ENCODE measurements around the gene HS2ST1. TPM values are rescaled to one million over a fixed set of nuclear protein-coding genes. Genes with fewer than 3 reads are reported as not detected.
"Not testable (repeated sequence)": the region's sequence is repeated elsewhere in the genome, so short reads cannot be mapped to it uniquely, and the experiment has no call there.

HS2ST1 gene
- polyA plus RNA-seq, 3 donors = 2.6 to 6.0 (median 4.2) TPM

DNA sequence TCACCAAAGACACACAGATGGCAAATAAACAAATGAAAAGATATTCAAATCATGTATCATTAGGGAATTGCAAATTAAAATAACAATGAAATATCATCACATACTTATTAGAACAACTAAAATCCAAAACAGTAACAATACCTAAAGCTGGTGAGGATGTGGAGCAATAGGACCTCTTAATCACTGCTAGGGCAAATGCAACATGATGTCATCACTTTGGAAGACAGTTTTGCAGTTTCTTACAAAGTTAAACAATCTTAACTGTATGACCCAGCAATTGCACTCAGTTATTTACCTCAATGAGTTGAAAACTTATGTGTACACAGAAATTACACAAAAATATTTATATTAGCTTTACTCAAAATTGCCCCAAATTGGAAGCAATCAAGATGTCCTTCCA, 47.8 kb upstream of the HS2ST1 start:
- no peak overlapping the region for H3K4me3 ChIP-seq (replicated peaks in 1 of 3; ENCODE audit: low read depth in 2 of 3, low read length in 3 of 3)
- H3K27ac Mint-ChIP-seq = peak overlapping the region in 1 of 7 donors; percentile 60
- intact Hi-C loops (cut with micrococcal nuclease) = no loop called here

DNA sequence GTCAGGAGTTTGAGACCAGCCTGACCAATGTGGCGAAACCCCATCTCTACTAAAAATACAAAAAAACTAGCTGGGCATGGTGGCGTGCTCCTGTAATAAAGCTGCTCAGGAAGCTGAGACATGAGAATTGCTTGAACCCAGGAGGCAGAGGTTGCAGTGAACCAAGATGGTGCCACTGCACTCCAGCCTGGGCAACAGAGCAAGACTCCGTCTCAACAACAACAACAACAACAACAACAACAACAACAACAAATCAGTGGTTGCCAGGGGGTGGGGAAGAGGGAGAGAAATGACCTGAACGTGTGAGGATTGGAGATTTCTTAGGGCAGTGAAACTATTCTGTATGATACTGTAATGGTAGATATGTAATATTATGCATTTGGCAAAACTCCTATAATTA, 47.2 kb upstream of the HS2ST1 start:
- H3K9ac ChIP-seq (ENCODE audit: insufficient read depth, low read length, poor library complexity, severe bottlenecking); H3K4me1 Mint-ChIP-seq; intact Hi-C loops (cut with micrococcal nuclease): not testable (repeated sequence)

More for the DNA sequence above, 47.8 kb upstream of the HS2ST1 start:
- H3K9ac ChIP-seq (ENCODE audit: insufficient read depth, low read length, poor library complexity, severe bottlenecking) = no peak overlapping the region
- H4K20me1 ChIP-seq (ENCODE audit: insufficient read depth, low read length) = peaks cover 7% of the 10 kb centered on the region
- no peaks in the 10 kb centered on the region for H3K4me1 ChIP-seq (ENCODE audit: control insufficient read depth in 1 of 2, insufficient read depth in 2 of 2, low read length in 2 of 2)
- Mint-ChIP-seq H3K36me3 (peaks cover 20 to 31% of the 10 kb centered on the region in 2 donors), H3K27me3 (ENCODE audit: low read depth in 3 of 3) (peaks cover 0 to 2% (median 0%) of the 10 kb centered on the region in 3 donors), H3K4me1 (peaks cover 3% of the 10 kb centered on the region), H3K4me3 (no peak overlapping the region), H3K9me3 (no peaks in the 10 kb centered on the region)
- peaks cover 6% of the 10 kb centered on the region for H3K79me2 ChIP-seq (ENCODE audit: insufficient read depth, low read length)
- H3K9me3 ChIP-seq (replicated peaks in 1 of 2; ENCODE audit: control insufficient read depth in 1 of 2, insufficient read depth in 1 of 2, low read length in 2 of 2) = no peaks in the 10 kb centered on the region
- no peaks in the 10 kb centered on the region for H3K27me3 ChIP-seq (ENCODE audit: control insufficient read depth in 2 of 2, insufficient read depth in 2 of 2, low read length in 2 of 2)
- H3K4me2 ChIP-seq (replicated peaks; ENCODE audit: extremely low read depth, low read length, poor library complexity, severe bottlenecking) = no peak overlapping the region
- TF ChIP-seq, protein P1, sequence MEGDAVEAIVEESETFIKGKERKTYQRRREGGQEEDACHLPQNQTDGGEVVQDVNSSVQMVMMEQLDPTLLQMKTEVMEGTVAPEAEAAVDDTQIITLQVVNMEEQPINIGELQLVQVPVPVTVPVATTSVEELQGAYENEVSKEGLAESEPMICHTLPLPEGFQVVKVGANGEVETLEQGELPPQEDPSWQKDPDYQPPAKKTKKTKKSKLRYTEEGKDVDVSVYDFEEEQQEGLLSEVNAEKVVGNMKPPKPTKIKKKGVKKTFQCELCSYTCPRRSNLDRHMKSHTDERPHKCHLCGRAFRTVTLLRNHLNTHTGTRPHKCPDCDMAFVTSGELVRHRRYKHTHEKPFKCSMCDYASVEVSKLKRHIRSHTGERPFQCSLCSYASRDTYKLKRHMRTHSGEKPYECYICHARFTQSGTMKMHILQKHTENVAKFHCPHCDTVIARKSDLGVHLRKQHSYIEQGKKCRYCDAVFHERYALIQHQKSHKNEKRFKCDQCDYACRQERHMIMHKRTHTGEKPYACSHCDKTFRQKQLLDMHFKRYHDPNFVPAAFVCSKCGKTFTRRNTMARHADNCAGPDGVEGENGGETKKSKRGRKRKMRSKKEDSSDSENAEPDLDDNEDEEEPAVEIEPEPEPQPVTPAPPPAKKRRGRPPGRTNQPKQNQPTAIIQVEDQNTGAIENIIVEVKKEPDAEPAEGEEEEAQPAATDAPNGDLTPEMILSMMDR (IDR thresholded peaks at IDR 0.05) = no peak
- peaks cover 0 to 38% of the 10 kb centered on the region in 2 donors for H3K36me3 ChIP-seq (replicated peaks in 1 of 2; ENCODE audit: control insufficient read depth in 1 of 2, insufficient read depth in 2 of 2, low read length in 2 of 2)
- no peak for DNase-seq
- H3K27ac ChIP-seq (ENCODE audit: low read depth in 1 of 2, low read length in 2 of 2) = no peak overlapping the region
- no peak overlapping the region for H2AFZ ChIP-seq (ENCODE audit: insufficient read depth, low read depth, low read length, poor library complexity, severe bottlenecking)

More for the DNA sequence above, 47.2 kb upstream of the HS2ST1 start:
- not testable (repeated sequence) for DNase-seq; H2AFZ ChIP-seq (ENCODE audit: insufficient read depth, low read depth, low read length, poor library complexity, severe bottlenecking); H3K79me2 ChIP-seq (ENCODE audit: insufficient read depth, low read length); H3K4me2 ChIP-seq (replicated peaks; ENCODE audit: extremely low read depth, low read length, poor library complexity, severe bottlenecking); H3K4me3 ChIP-seq (replicated peaks in 1 of 3; ENCODE audit: low read depth in 2 of 3, low read length in 3 of 3); H3K9me3 Mint-ChIP-seq; H3K4me3 Mint-ChIP-seq; H3K27ac ChIP-seq (ENCODE audit: low read depth in 1 of 2, low read length in 2 of 2); H3K27me3 ChIP-seq (ENCODE audit: control insufficient read depth in 2 of 2, insufficient read depth in 2 of 2, low read length in 2 of 2); H4K20me1 ChIP-seq (ENCODE audit: insufficient read depth, low read length); H3K4me1 ChIP-seq (ENCODE audit: control insufficient read depth in 1 of 2, insufficient read depth in 2 of 2, low read length in 2 of 2); H3K9me3 ChIP-seq (replicated peaks in 1 of 2; ENCODE audit: control insufficient read depth in 1 of 2, insufficient read depth in 1 of 2, low read length in 2 of 2); H3K27me3 Mint-ChIP-seq (ENCODE audit: low read depth in 3 of 3)
- 100% methylated on average over 1 of the region's 4 CpGs for WGBS (ENCODE audit: insufficient coverage)
- H3K36me3 Mint-ChIP-seq = peaks cover 20 to 34% of the 10 kb centered on the region in 2 donors
- H3K36me3 ChIP-seq (replicated peaks in 1 of 2; ENCODE audit: control insufficient read depth in 1 of 2, insufficient read depth in 2 of 2, low read length in 2 of 2) = peaks cover 0 to 34% of the 10 kb centered on the region in 2 donors
- peak overlapping the region in 3 of 7 donors; percentile 9 to 77 (median 77) for H3K27ac Mint-ChIP-seq

Data from CD14-positive monocyte (primary cell).